Activated CD8-positive, alpha-beta T cell treated with anti-CD3 and anti-CD28 coated beads for 36 hours (primary cell): ENCODE measurements around the gene KCTD2. TPM values are rescaled to one million over a fixed set of nuclear protein-coding genes. Genes with fewer than 3 reads are reported as not detected.
"Not testable (repeated sequence)": the region's sequence is repeated elsewhere in the genome, so short reads cannot be mapped to it uniquely, and the experiment has no call there.

Experiments
- ATAC-seq: fragments of 200-7000 bp; cut with Tn5 transposase; one replicate; pipeline ENCODE4 v1.10.0; 2021; ENCODE audit warnings: mild to moderate bottlenecking, moderate library complexity
- CTCF ChIA-PET: fragments of 350-600 bp; sonication (Branson Sonifier 250); formaldehyde crosslinking; loops from one replicate; lab custom pipeline; 2021; ENCODE audit warnings: antibody characterized with exemption; lab: Charles Lee
- POLR2A ChIA-PET: fragments of 350-600 bp; sonication (Branson Sonifier 250); formaldehyde crosslinking; loops from one replicate; lab custom pipeline; 2021; ENCODE audit warnings: antibody characterized with exemption; lab: Charles Lee
- DNase-seq: peaks from one replicate; pipeline ENCODE4 v3.0.0-alpha.2; 2020
- H3K27ac Mint-ChIP-seq: one replicate; pipeline ENCODE4 v1.8.0; 2021; ENCODE audit warnings: mild to moderate bottlenecking, mixed read lengths
- H3K27me3 Mint-ChIP-seq: one replicate; pipeline ENCODE4 v1.8.0; 2021; ENCODE audit warnings: mixed read lengths
- H3K36me3 Mint-ChIP-seq: one replicate; pipeline ENCODE4 v1.8.0; 2021; ENCODE audit warnings: low read depth, mixed read lengths
- H3K4me1 Mint-ChIP-seq: one replicate; pipeline ENCODE4 v1.8.0; 2021; ENCODE audit warnings: low read depth, mixed read lengths
- H3K4me3 Mint-ChIP-seq: one replicate; pipeline ENCODE4 v1.8.0; 2021; ENCODE audit warnings: mild to moderate bottlenecking, moderate library complexity, mixed read lengths
- H3K9me3 Mint-ChIP-seq: one replicate; pipeline ENCODE4 v1.8.0; 2021; ENCODE audit warnings: mixed read lengths
- CTCF ChIP-seq: fragments of 200-600 bp; IDR thresholded peaks from one replicate; pipeline ENCODE4 v1.8.0; 2022; ENCODE audit warnings: antibody characterized with exemption, mild to moderate bottlenecking
- intact Hi-C: fragments of 100-400 bp; cut with micrococcal nuclease; formaldehyde crosslinking; loops from one replicate; pipeline ENCODE4 v1.10.0; 2022
- total RNA-seq, 2 experiments: library from RNA; stranded (reverse); gene quantifications; one replicate each; pipeline ENCODE4 v1.2.3, GENCODE V29; 2021

KCTD2 gene
- total RNA-seq, 2 experiments from 2014 or later, result 10.5 to 11.4 TPM

- H3K36me3 Mint-ChIP-seq, result peaks cover 10% of the 10 kb centered on the region
- peak overlapping the region; percentile 96 for H3K4me3 Mint-ChIP-seq
- no peak for TF ChIP-seq CTCF
- peak; percentile 66 for ATAC-seq
- POLR2A ChIA-PET, result interaction anchor here (0.8 to 2.9 kb wide), 12 partner anchors 9 to 273 kb away, joined by 3 to 26 read pairs (median 3); partner anchors contain the start of genes ATP5PD, HID1, JPT1 and KCTD2
- H3K4me1 Mint-ChIP-seq, result peaks cover 42% of the 10 kb centered on the region
- H3K9me3 Mint-ChIP-seq, result peaks cover 6% of the 10 kb centered on the region
- CTCF ChIA-PET, result interaction anchor here (0.7 to 2.2 kb wide), 7 partner anchors 22 to 264 kb away, joined by 3 to 21 read pairs (median 4); partner anchors contain the start of genes MRPL58 and SLC16A5
- peaks cover 3% of the 10 kb centered on the region for H3K27me3 Mint-ChIP-seq
- peak overlapping the region; percentile 97 for H3K27ac Mint-ChIP-seq
- intact Hi-C loops, result no loop called here
- DNase-seq, result peak; percentile 97
Measured at GRCh38 chr17:75034236-75034908, 12.7 kb upstream of the KCTD2 start.

GRCh38 chr17:75036643-75037268 is 10.3 kb upstream of the KCTD2 start:
- Mint-ChIP-seq H3K4me3 (peak overlapping the region; percentile 59), H3K36me3 (peaks cover 22% of the 10 kb centered on the region), H3K27ac (peak overlapping the region; percentile 80), H3K4me1 (peaks cover 43% of the 10 kb centered on the region), H3K27me3 (peaks cover 3% of the 10 kb centered on the region), H3K9me3 (no peaks in the 10 kb centered on the region)
- CTCF ChIA-PET, result interaction anchor here (0.8 to 1.4 kb wide), 3 partner anchors 75 to 113 kb away, joined by 3 to 4 read pairs (median 3); partner anchors contain the start of genes NT5C and OTOP2
- DNase-seq, result peak; percentile 90
- intact Hi-C loops, result no loop called here
- TF ChIP-seq CTCF, result no peak
- POLR2A ChIA-PET, result interaction anchor here (0.8 to 1.3 kb wide), 2 partner anchors 10 to 24 kb away, joined by 5 to 6 read pairs; partner anchors contain the start of genes ATP5PD and MRPL58
- peak; percentile 63 for ATAC-seq

GRCh38 chr17:75039238-75039637 is 7.8 kb upstream of the KCTD2 start:
- H3K4me1 Mint-ChIP-seq, result peaks cover 33% of the 10 kb centered on the region
- DNase-seq (no peak), ATAC-seq (no peak)
- ChIA-PET CTCF (interaction anchor here (0.9 kb wide), 1 partner anchor 20 kb away, joined by 3 read pairs; no protein-coding TSS in a partner anchor), POLR2A (no interaction called here)
- intact Hi-C loops, result no loop called here
- peaks cover 27% of the 10 kb centered on the region for H3K36me3 Mint-ChIP-seq
- no peak overlapping the region for H3K4me3 Mint-ChIP-seq
- H3K27ac Mint-ChIP-seq, result no peak overlapping the region
- no peak for TF ChIP-seq CTCF
- peaks cover 3% of the 10 kb centered on the region for H3K27me3 Mint-ChIP-seq
- H3K9me3 Mint-ChIP-seq, result no peaks in the 10 kb centered on the region

GRCh38 chr17:75041656-75042280 is 5.3 kb upstream of the KCTD2 start:
- Mint-ChIP-seq H3K36me3 (peaks cover 25% of the 10 kb centered on the region), H3K4me3 (no peak overlapping the region), H3K4me1 (peaks cover 27% of the 10 kb centered on the region), H3K27ac (no peak overlapping the region), H3K27me3 (no peaks in the 10 kb centered on the region), H3K9me3 (no peaks in the 10 kb centered on the region)
- ChIA-PET POLR2A (no interaction called here), CTCF (interaction anchor here (1.1 to 2.3 kb wide), 4 partner anchors 18 to 72 kb away, joined by 3 to 7 read pairs (median 6); partner anchors contain the start of gene MRPL58)
- no peak for ATAC-seq
- no peak for TF ChIP-seq CTCF
- intact Hi-C loops, result no loop called here
- DNase-seq, result no peak

- H3K27me3 Mint-ChIP-seq, DNase-seq, intact Hi-C loops, H3K9me3 Mint-ChIP-seq, ATAC-seq, H3K4me3 Mint-ChIP-seq, H3K27ac Mint-ChIP-seq: not testable (repeated sequence)
- Mint-ChIP-seq H3K4me1 (peaks cover 36% of the 10 kb centered on the region), H3K36me3 (peaks cover 19% of the 10 kb centered on the region)
- ChIA-PET CTCF (interaction anchor here (1.3 kb wide), 1 partner anchor 66 kb away, joined by 3 read pairs; no protein-coding TSS in a partner anchor), POLR2A (interaction anchor here (1.0 kb wide), 1 partner anchor 9 kb away, joined by 5 read pairs; no protein-coding TSS in a partner anchor)
Measured at GRCh38 chr17:75043789-75044188, 3.2 kb upstream of the KCTD2 start.
